H1 (cell line): ENCODE data around the gene IQSEC3. TPM values are rescaled to one million over a fixed set of nuclear protein-coding genes. Genes with fewer than 3 reads are reported as not detected.

Source experiments
- CTCF ChIA-PET: fragments of 300-600 bp; sonication (Branson Sonifier 250); formaldehyde crosslinking; loops from one replicate; lab custom pipeline; 2021; ENCODE audit not compliant: partially characterized antibody; lab: Charles Lee
- POLR2A ChIA-PET: fragments of 300-600 bp; sonication (Branson Sonifier 250); formaldehyde crosslinking; loops from one replicate; lab custom pipeline; 2021; ENCODE audit warnings: inconsistent platforms; ENCODE audit not compliant: partially characterized antibody; lab: Charles Lee
- DNase-seq, 2 experiments: peaks; one replicate each; pipeline versions ENCODE4 v3.0.0 to v3.0.0-alpha.2; 2010 to 2022; ENCODE audit warnings: low spot score in 2 of 2, low read depth in 1 of 2, mixed read lengths in 1 of 2
- FAIRE-seq: peaks from 2 replicates; lab custom pipeline; 2011; peaks lifted over from hg19 to GRCh38; lab: Jason Lieb, UNC
- H2AFZ ChIP-seq: 2 replicates; pipeline ENCODE4 v1.8.1; 2012; ENCODE audit warnings: low read length, inconsistent platforms
- H2AK5ac ChIP-seq: 2 replicates; pipeline ENCODE4 v1.6.1; 2013; ENCODE audit warnings: low read depth, low read length
- H2BK120ac ChIP-seq: replicated peaks from 2 replicates; pipeline ENCODE3; 2013; ENCODE audit warnings: low read depth, low read length, inconsistent platforms
- H2BK12ac ChIP-seq: 2 replicates; pipeline ENCODE4 v1.6.1; 2013; ENCODE audit warnings: low read depth, low read length
- H2BK15ac ChIP-seq: 2 replicates; pipeline ENCODE4 v1.6.1; 2013; ENCODE audit warnings: low read length
- H2BK20ac ChIP-seq: 2 replicates; pipeline ENCODE4 v1.6.1; 2013; ENCODE audit warnings: low read length
- H2BK5ac ChIP-seq: 2 replicates; pipeline ENCODE4 v1.6.1; 2013; ENCODE audit warnings: low read depth, low read length
- H3K14ac ChIP-seq: 2 replicates; pipeline ENCODE4 v1.6.1; 2013; ENCODE audit warnings: inconsistent platforms; ENCODE audit not compliant: insufficient read length
- H3K18ac ChIP-seq: 2 replicates; pipeline ENCODE4 v1.6.1; 2013; ENCODE audit warnings: low read length; ENCODE audit errors: extremely low read depth
- H3K23ac ChIP-seq: 2 replicates; pipeline ENCODE4 v1.6.1; 2013; ENCODE audit warnings: inconsistent platforms; ENCODE audit not compliant: insufficient read length
- H3K23me2 ChIP-seq: 2 replicates; pipeline ENCODE4 v1.6.1; 2013; ENCODE audit warnings: low read depth, low read length
- H3K27ac ChIP-seq: 2 replicates; pipeline ENCODE4 v1.6.1; 2011; ENCODE audit warnings: low read depth, low read length, inconsistent platforms
- H3K27me3 ChIP-seq, 4 experiments: replicated peaks in 1 of 4; 1 replicate in 1 of 4; 2 replicates in 3 of 4; pipeline versions ENCODE4 v1.6.1 to v1.8.1; 2011 to 2013; ENCODE audit warnings: low read length in 3 of 4, mild to moderate bottlenecking in 3 of 4, inconsistent platforms in 2 of 4, mixed read lengths in 2 of 4, moderate library complexity in 1 of 4; ENCODE audit not compliant: control insufficient read depth in 3 of 4, insufficient read depth in 3 of 4; ENCODE audit errors: extremely low read depth in 1 of 4
- H3K36me3 ChIP-seq, 4 experiments: 2 replicates each; pipeline versions ENCODE4 v1.6.1 to v1.8.1; 2011 to 2013; ENCODE audit warnings: mild to moderate bottlenecking in 4 of 4, low read length in 3 of 4, moderate library complexity in 2 of 4, control low read depth in 1 of 4, inconsistent platforms in 1 of 4; ENCODE audit not compliant: insufficient read depth in 4 of 4, control insufficient read depth in 2 of 4
- H3K4ac ChIP-seq: replicated peaks from 2 replicates; pipeline ENCODE3; 2013; ENCODE audit warnings: low read length, low read depth, mixed read lengths, inconsistent platforms; ENCODE audit not compliant: insufficient read length
- H3K4me1 ChIP-seq, 4 experiments: replicated peaks in 1 of 4; 1 replicate in 1 of 4; 2 replicates in 3 of 4; pipeline versions ENCODE4 v1.6.1 to v1.8.1; 2011 to 2013; ENCODE audit warnings: low read length in 3 of 4, inconsistent platforms in 2 of 4, mixed read lengths in 1 of 4; ENCODE audit not compliant: insufficient read depth in 4 of 4, control insufficient read depth in 3 of 4
- H3K4me2 ChIP-seq, 2 experiments: 2 replicates each; pipeline versions ENCODE4 v1.6.1 to v1.8.1; 2011 to 2013; ENCODE audit warnings: low read depth in 2 of 2, low read length in 2 of 2, control low read depth in 1 of 2, inconsistent platforms in 1 of 2, mild to moderate bottlenecking in 1 of 2; ENCODE audit not compliant: insufficient read depth in 1 of 2
- H3K4me3 ChIP-seq, 4 experiments: fragments of 200-600, 300-600 bp in 1 of 4; sonication (generic), shearing (Covaris generic), sonication (Bioruptor Twin) in 1 of 4; 2 replicates each; pipeline versions ENCODE4 v1.5.1 to v1.8.1; 2011 to 2016; ENCODE audit warnings: low read length in 4 of 4, low read depth in 3 of 4, control low read depth in 2 of 4, inconsistent platforms in 2 of 4, mild to moderate bottlenecking in 2 of 4, mixed read lengths in 1 of 4, moderate library complexity in 1 of 4; ENCODE audit not compliant: insufficient read depth in 2 of 4; ENCODE audit errors: extremely low read depth in 1 of 4
- H3K56ac ChIP-seq: replicated peaks from 2 replicates; pipeline ENCODE3; 2013; ENCODE audit warnings: low read depth, mild to moderate bottlenecking, mixed read lengths, low read length, inconsistent platforms; ENCODE audit not compliant: insufficient read length
- H3K79me1 ChIP-seq: 2 replicates; pipeline ENCODE4 v1.6.1; 2013; ENCODE audit warnings: low read depth, low read length, control low read depth
- H3K79me2 ChIP-seq, 2 experiments: 2 replicates each; pipeline versions ENCODE4 v1.6.1 to v1.8.1; 2012 to 2013; ENCODE audit warnings: low read length in 2 of 2, mild to moderate bottlenecking in 2 of 2, inconsistent platforms in 1 of 2; ENCODE audit not compliant: insufficient read depth in 2 of 2, control insufficient read depth in 1 of 2
- H3K9ac ChIP-seq, 4 experiments: replicated peaks in 1 of 4; 1 replicate in 1 of 4; 2 replicates in 3 of 4; pipeline versions ENCODE4 v1.6.1 to v1.8.1; 2011 to 2013; ENCODE audit warnings: low read depth in 3 of 4, low read length in 3 of 4, control low read depth in 2 of 4, mild to moderate bottlenecking in 2 of 4, moderate library complexity in 2 of 4, inconsistent platforms in 1 of 4; ENCODE audit errors: extremely low read depth in 1 of 4
- H3K9me3 ChIP-seq, 2 experiments: 2 replicates each; pipeline versions ENCODE4 v1.6.1 to v1.8.1; 2012 to 2013; ENCODE audit warnings: mild to moderate bottlenecking in 2 of 2, moderate library complexity in 2 of 2, control low read depth in 1 of 2, inconsistent platforms in 1 of 2, low read depth in 1 of 2, low read length in 1 of 2, mixed read lengths in 1 of 2; ENCODE audit not compliant: insufficient read depth in 2 of 2
- H4K20me1 ChIP-seq, 2 experiments: replicated peaks in 1 of 2; 2 replicates each; pipeline versions ENCODE3 to v1.8.1; 2011 to 2013; ENCODE audit warnings: inconsistent platforms in 2 of 2, low read length in 2 of 2, mild to moderate bottlenecking in 1 of 2; ENCODE audit not compliant: insufficient read depth in 2 of 2, control insufficient read depth in 1 of 2
- H4K5ac ChIP-seq: 2 replicates; pipeline ENCODE4 v1.6.1; 2013; ENCODE audit warnings: low read length, low read depth, mixed read lengths, inconsistent platforms; ENCODE audit not compliant: insufficient read length
- H4K8ac ChIP-seq: 2 replicates; pipeline ENCODE4 v1.8.0; 2013; ENCODE audit warnings: mild to moderate bottlenecking, moderate library complexity, low read length, inconsistent platforms; ENCODE audit not compliant: insufficient read depth; ENCODE audit errors: extremely low read depth
- H4K91ac ChIP-seq: replicated peaks from 2 replicates; pipeline ENCODE3; 2013; ENCODE audit warnings: low read length, mixed read lengths, inconsistent platforms; ENCODE audit not compliant: insufficient read length
- WGBS, 2 experiments: shearing (Covaris generic) in 1 of 2; methylation state at CpG; one replicate each; pipeline versions ENCODE4 v1.1.6 to v1.1.7; 2013 to 2015; ENCODE audit warnings: low lambda C conversion rate in 2 of 2, mixed read lengths in 2 of 2, inconsistent platforms in 1 of 2, low coverage in 1 of 2, missing lambda C conversion rate in 1 of 2; ENCODE audit not compliant: insufficient replicate concordance in 2 of 2, insufficient coverage in 1 of 2, insufficient read length in 1 of 2; ENCODE audit errors: extremely low coverage in 1 of 2, missing lambda C conversion rate in 1 of 2; 5-methylcytosine and 5-hydroxymethylcytosine counted together
- polyA plus RNA-seq, 7 experiments: library from polyadenylated mRNA; depleted of rRNA in 3 of 7; stranded (reverse) in 5 of 7; unstranded in 2 of 7; fragments of >200 nt in 5 of 7; fragments of 200-250 nt in 2 of 7; gene quantifications; 1 replicate in 5 of 7; 2 replicates in 1 of 7; 4 replicates in 1 of 7; pipeline versions ENCODE4 v1.2.1 to v1.2.3, GENCODE V29; 2011 to 2013; ENCODE audit warnings: missing spikeins in 2 of 7, mixed read lengths in 2 of 7
- total RNA-seq: library from RNA; stranded (reverse); fragmentation: NEBNext Ultra II Directional; extraction: Animal tissue kit (Norgen Biotek cat#: 25700); gene quantifications from 2 replicates; pipeline ENCODE4 v1.2.1, GENCODE V29; 2021

The IQSEC3 gene
- total and polyA plus RNA-seq, 2 of the 8 experiments (the other 6 are each of a cell fraction or from before 2014, with no cell fraction given): 1.2 to 3.1 TPM

GRCh38 chr12:215116-215515 is 148.5 kb downstream of the IQSEC3 start:
- Histone ChIP-seq H4K8ac (no peak overlapping the region), H2BK120ac (no peak overlapping the region), H3K9ac (no peak overlapping the region), H2BK12ac (no peak overlapping the region), H2AFZ (no peak overlapping the region), H3K14ac (no peak overlapping the region), H2BK5ac (no peak overlapping the region), H2AK5ac (no peak overlapping the region), H3K79me1 (no peaks in the 10 kb centered on the region), H3K23ac (no peak overlapping the region), H3K9me3 (no peaks in the 10 kb centered on the region), H3K4me2 (no peak overlapping the region), H4K5ac (no peak overlapping the region), H3K4me3 (no peak overlapping the region), H3K36me3 (no peaks in the 10 kb centered on the region), H3K56ac (no peak overlapping the region), H2BK15ac (no peak overlapping the region), H4K91ac (no peak overlapping the region), H3K27me3 (peaks cover 0 to 12% (median 11%) of the 10 kb centered on the region in 4 experiments; a peak in 4 of 7 replicates), H3K79me2 (no peaks in the 10 kb centered on the region), H3K18ac (no peak overlapping the region), H3K23me2 (peaks cover 4% of the 10 kb centered on the region; the same call in 1 of the 2 replicates), H3K27ac (no peak overlapping the region), H3K4me1 (peaks cover 0 to 22% (median 16%) of the 10 kb centered on the region in 4 experiments; a peak in 6 of 7 replicates), H2BK20ac (no peak overlapping the region), H4K20me1 (no peaks in the 10 kb centered on the region), H3K4ac (no peak overlapping the region)
- ChIA-PET POLR2A (no interaction called here), CTCF (interaction anchor here (0.6 to 1.7 kb wide), 8 partner anchors 10 to 127 kb away, joined by 3 to 8 read pairs (median 4); no protein-coding TSS in a partner anchor)
- WGBS, 2 experiments: 87% methylated on average over 6 of the region's 6 CpGs; no CpG with 5 or more reads in 1 of the 2 experiments
- no peak for DNase-seq
- no peak for FAIRE-seq
